Subcutaneous adipose tissue (tissue), 4 donors: ENCODE measurements around the gene MAG. TPM values are rescaled to one million over a fixed set of nuclear protein-coding genes. Genes with fewer than 3 reads are reported as not detected.

ENCODE experiments used
- CTCF ChIP-seq: fragments of 450-650 bp; IDR thresholded peaks from one replicate; pipeline ENCODE4 v1.5.1; 2016; ENCODE audit warnings: low read depth, mild to moderate bottlenecking, control low read depth, antibody characterized with exemption, moderate library complexity
- total RNA-seq, 4 donors: library from RNA; depleted of rRNA; stranded (reverse); fragments of >200 nt; gene quantifications; one replicate each; pipeline ENCODE4 v1.1.0, GENCODE V29; 2016

Gene MAG
- total RNA-seq, 4 donors from 2014 or later: not detected

- TF ChIP-seq CTCF: no peak
These were observed 60.2 kb downstream of the MAG start for GRCh38 chr19:35352177-35352447.

GRCh38 chr19:35352448-35353304 lies 60.7 kb downstream of the MAG start:
- TF ChIP-seq CTCF: no peak

- no peak for TF ChIP-seq CTCF
These were observed 61.7 kb downstream of the MAG start for GRCh38 chr19:35353635-35354034.

- no peak for TF ChIP-seq CTCF
These were observed 62.9 kb downstream of the MAG start for GRCh38 chr19:35354898-35355297.

- no peak for TF ChIP-seq CTCF
These were observed 64.0 kb downstream of the MAG start for GRCh38 chr19:35355791-35356460.

GRCh38 chr19:35357867-35358573 lies 66.1 kb downstream of the MAG start, which contains the start of gene FFAR3:
Gene FFAR3 (plus strand): TSS chr19:35358460. CDS start chr19:35358891, 431 bp downstream.
- TF ChIP-seq CTCF: no peak

GRCh38 chr19:35360880-35361420 lies 69.0 kb downstream of the MAG start:
- TF ChIP-seq CTCF: no peak
